CD4-positive, CD25-positive, alpha-beta regulatory T cell (primary cell): ENCODE data around the gene IRX4. TPM values are rescaled to one million over a fixed set of nuclear protein-coding genes. Genes with fewer than 3 reads are reported as not detected.
"Not testable (repeated sequence)": the region's sequence is repeated elsewhere in the genome, so short reads cannot be mapped to it uniquely, and the experiment has no call there.

Experiments used
- ATAC-seq, 2 donors: fragments of 150-1000 bp; cut with Tn5 transposase; one replicate each; pipeline ENCODE4 v1.10.0; 2021; ENCODE audit warnings: low read depth in 2 of 2, moderate number of reproducible peaks in 2 of 2, moderate library complexity in 1 of 2
- DNase-seq, 3 donors: peaks; one replicate each; pipeline versions ENCODE4 v3.0.0 to v3.0.0-alpha.2; 2012 to 2022; ENCODE audit warnings: mixed read lengths in 1 of 3
- H3K27ac ChIP-seq: one replicate; pipeline ENCODE4 v1.7.0; 2013; ENCODE audit warnings: mild to moderate bottlenecking, low read length; ENCODE audit not compliant: insufficient read depth, poor library complexity, severe bottlenecking
- H3K27me3 ChIP-seq: one replicate; pipeline ENCODE4 v1.7.0; 2013; ENCODE audit warnings: low read length; ENCODE audit not compliant: control insufficient read depth, insufficient read depth
- H3K36me3 ChIP-seq: one replicate; pipeline ENCODE4 v1.7.0; 2013; ENCODE audit warnings: mild to moderate bottlenecking, low read length, moderate library complexity; ENCODE audit not compliant: control insufficient read depth, insufficient read depth
- H3K4me1 ChIP-seq: 2 replicates; pipeline ENCODE4 v1.7.0; 2013; ENCODE audit warnings: mild to moderate bottlenecking, low read length; ENCODE audit not compliant: insufficient read depth, control insufficient read depth, poor library complexity, severe bottlenecking
- H3K4me3 ChIP-seq: one replicate; pipeline ENCODE4 v1.7.0; 2013; ENCODE audit warnings: low read depth, mild to moderate bottlenecking, low read length, moderate library complexity
- H3K9me3 ChIP-seq, 2 experiments: 1 replicate in 1 of 2; 2 replicates in 1 of 2; pipeline ENCODE4 v1.7.0; 2013; ENCODE audit warnings: low read length in 2 of 2, mild to moderate bottlenecking in 1 of 2, moderate library complexity in 1 of 2; ENCODE audit not compliant: control insufficient read depth in 2 of 2
- H3K27ac Mint-ChIP-seq, 3 donors: one replicate each; pipeline ENCODE4 v1.8.0; 2020 to 2022; ENCODE audit warnings: mild to moderate bottlenecking in 3 of 3, mixed read lengths in 3 of 3, moderate library complexity in 2 of 3
- H3K27me3 Mint-ChIP-seq: one replicate; pipeline ENCODE4 v1.8.0; 2022; ENCODE audit warnings: mild to moderate bottlenecking, mixed read lengths
- H3K36me3 Mint-ChIP-seq: one replicate; pipeline ENCODE4 v1.8.0; 2020; ENCODE audit warnings: mixed read lengths
- H3K4me1 Mint-ChIP-seq, 4 donors: one replicate each; pipeline ENCODE4 v1.8.0; 2020 to 2022; ENCODE audit warnings: mixed read lengths in 4 of 4, mild to moderate bottlenecking in 1 of 4
- H3K4me3 Mint-ChIP-seq, 4 donors: one replicate each; pipeline ENCODE4 v1.8.0; 2020 to 2022; ENCODE audit warnings: mild to moderate bottlenecking in 4 of 4, mixed read lengths in 4 of 4, moderate library complexity in 3 of 4
- H3K9me3 Mint-ChIP-seq, 7 donors: one replicate each; pipeline ENCODE4 v1.8.0; 2020 to 2022; ENCODE audit warnings: mixed read lengths in 7 of 7, mild to moderate bottlenecking in 3 of 7, moderate library complexity in 2 of 7
- polyA plus RNA-seq, 4 donors: library from polyadenylated mRNA; unstranded; fragments of 300-500 nt; fragmentation: Illumina TruSeq; gene quantifications; one replicate each; pipeline ENCODE4 v1.2.3, GENCODE V29; 2021
- total RNA-seq: library from RNA; stranded (reverse); gene quantifications from one replicate; pipeline ENCODE4 v1.2.3, GENCODE V29; 2022

The IRX4 gene
- total and polyA plus RNA-seq, 5 donors from 2014 or later, result not detected

GRCh38 chr5:1873243-1873959 lies 9.3 kb downstream of the IRX4 start:
- no peaks in the 10 kb centered on the region for H3K36me3 ChIP-seq
- peaks cover 0 to 2% (median 0%) of the 10 kb centered on the region in 7 donors for H3K9me3 Mint-ChIP-seq
- H3K27me3 ChIP-seq, result peaks cover 10% of the 10 kb centered on the region
- no peaks in the 10 kb centered on the region for H3K9me3 ChIP-seq
- H3K27me3 Mint-ChIP-seq, result peaks cover 46% of the 10 kb centered on the region
- no peak overlapping the region for H3K4me3 ChIP-seq
- H3K27ac Mint-ChIP-seq, result no peak overlapping the region
- no peak overlapping the region for H3K4me3 Mint-ChIP-seq
- no peaks in the 10 kb centered on the region for H3K36me3 Mint-ChIP-seq
- no peak overlapping the region for H3K27ac ChIP-seq
- H3K4me1 ChIP-seq, result no peaks in the 10 kb centered on the region
- DNase-seq, result no peak
- no peak for ATAC-seq
- peaks cover 0 to 10% (median 0%) of the 10 kb centered on the region in 4 donors for H3K4me1 Mint-ChIP-seq

GRCh38 chr5:1871441-1871840 lies 11.3 kb downstream of the IRX4 start:
- H3K9me3 ChIP-seq, result no peaks in the 10 kb centered on the region
- no peak overlapping the region for H3K27ac ChIP-seq
- Mint-ChIP-seq H3K36me3 (no peaks in the 10 kb centered on the region), H3K4me1 (peaks cover 0 to 7% (median 0%) of the 10 kb centered on the region in 4 donors), H3K9me3 (peaks cover 0 to 2% (median 0%) of the 10 kb centered on the region in 7 donors), H3K27me3 (peaks cover 46% of the 10 kb centered on the region), H3K4me3 (no peak overlapping the region), H3K27ac (no peak overlapping the region)
- H3K4me1 ChIP-seq, result no peaks in the 10 kb centered on the region
- no peak for DNase-seq
- ATAC-seq, result no peak
- H3K27me3 ChIP-seq, result peaks cover 4% of the 10 kb centered on the region
- H3K36me3 ChIP-seq, result no peaks in the 10 kb centered on the region
- no peak overlapping the region for H3K4me3 ChIP-seq

DNA sequence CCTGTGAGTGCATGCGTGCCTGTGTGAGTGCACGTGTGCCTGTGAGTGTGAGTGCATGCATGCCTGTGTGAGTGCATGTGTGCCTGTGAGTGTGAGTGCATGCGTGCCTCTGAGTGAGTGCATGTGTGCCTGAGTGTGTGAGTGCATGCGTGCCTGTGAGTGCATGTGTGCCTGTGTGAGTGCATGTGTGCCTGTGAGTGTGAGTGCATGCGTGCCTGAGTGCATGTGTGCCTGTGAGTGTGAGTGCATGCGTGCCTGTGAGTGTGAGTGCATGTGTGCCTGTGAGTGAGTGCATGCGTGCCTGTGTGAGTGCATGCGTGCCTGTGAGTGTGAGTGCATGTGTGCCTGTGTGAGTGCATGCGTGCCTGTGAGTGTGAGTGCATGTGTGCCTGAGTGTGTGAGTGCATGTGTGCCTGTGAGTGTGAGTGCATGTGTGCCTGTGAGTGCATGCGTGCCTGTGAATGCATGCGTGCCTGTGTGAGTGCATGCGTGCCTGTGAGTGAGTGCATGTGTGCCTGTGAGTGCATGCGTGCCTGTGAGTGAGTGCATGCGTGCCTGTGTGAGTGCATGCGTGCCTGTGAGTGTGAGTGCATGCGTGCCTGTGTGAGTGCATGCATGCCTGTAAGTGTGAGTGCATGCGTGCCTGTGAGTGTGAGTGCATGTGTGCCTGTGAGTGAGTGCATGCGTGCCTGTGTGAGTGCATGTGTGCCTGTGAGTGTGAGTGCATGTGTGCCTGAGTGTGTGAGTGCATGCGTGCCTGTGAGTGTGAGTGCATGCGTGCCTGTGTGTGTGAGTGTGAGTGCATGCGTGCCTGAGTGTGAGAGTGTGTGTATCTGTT lies 12.1 kb downstream of the IRX4 start:
- not testable (repeated sequence) for H3K9me3 Mint-ChIP-seq, H3K27ac ChIP-seq, ATAC-seq, H3K4me1 Mint-ChIP-seq, DNase-seq, H3K27ac Mint-ChIP-seq, H3K4me3 ChIP-seq, H3K36me3 Mint-ChIP-seq, H3K9me3 ChIP-seq, H3K4me1 ChIP-seq, H3K4me3 Mint-ChIP-seq, H3K27me3 ChIP-seq, H3K36me3 ChIP-seq
- peaks cover 41% of the 10 kb centered on the region for H3K27me3 Mint-ChIP-seq

GRCh38 chr5:1868886-1869475 lies 13.7 kb downstream of the IRX4 start:
- Histone ChIP-seq H3K36me3 (no peaks in the 10 kb centered on the region), H3K4me3 (no peak overlapping the region), H3K27me3 (peaks cover 4% of the 10 kb centered on the region), H3K27ac (no peak overlapping the region), H3K9me3 (no peaks in the 10 kb centered on the region), H3K4me1 (no peaks in the 10 kb centered on the region)
- peaks cover 33% of the 10 kb centered on the region for H3K27me3 Mint-ChIP-seq
- H3K4me3 Mint-ChIP-seq, result no peak overlapping the region
- no peaks in the 10 kb centered on the region for H3K9me3 Mint-ChIP-seq
- ATAC-seq, result no peak
- H3K27ac Mint-ChIP-seq, result no peak overlapping the region
- H3K36me3 Mint-ChIP-seq, result no peaks in the 10 kb centered on the region
- H3K4me1 Mint-ChIP-seq, result no peaks in the 10 kb centered on the region
- DNase-seq, result no peak

DNA sequence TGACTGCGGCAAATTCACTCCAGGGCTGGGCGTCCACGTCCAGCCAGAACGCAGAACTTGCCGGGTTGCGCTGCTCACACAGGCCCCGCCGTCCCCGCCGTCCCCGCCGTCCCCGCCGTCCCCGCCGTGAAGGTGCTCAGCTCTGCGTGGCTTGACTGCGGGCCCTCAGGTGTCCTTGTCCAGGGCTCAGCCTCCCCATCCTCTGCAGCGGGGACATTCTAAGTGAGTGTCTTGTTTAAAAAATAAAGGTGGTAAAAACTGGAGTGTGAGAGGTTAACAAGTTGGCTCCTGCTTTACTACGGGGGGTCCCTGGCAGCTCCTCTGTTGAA lies 14.9 kb downstream of the IRX4 start:
- peaks cover 0 to 1% (median 0%) of the 10 kb centered on the region in 7 donors for H3K9me3 Mint-ChIP-seq
- no peaks in the 10 kb centered on the region for H3K9me3 ChIP-seq
- ATAC-seq, result no peak
- H3K36me3 ChIP-seq, result no peaks in the 10 kb centered on the region
- H3K4me3 ChIP-seq, result no peak overlapping the region
- no peaks in the 10 kb centered on the region for H3K4me1 ChIP-seq
- peaks cover 29% of the 10 kb centered on the region for H3K27me3 Mint-ChIP-seq
- no peaks in the 10 kb centered on the region for H3K27me3 ChIP-seq
- no peak overlapping the region for H3K4me3 Mint-ChIP-seq
- H3K4me1 Mint-ChIP-seq, result no peaks in the 10 kb centered on the region
- H3K27ac Mint-ChIP-seq, result no peak overlapping the region
- H3K27ac ChIP-seq, result no peak overlapping the region
- no peaks in the 10 kb centered on the region for H3K36me3 Mint-ChIP-seq
- DNase-seq, result no peak

- Mint-ChIP-seq H3K4me1 (no peaks in the 10 kb centered on the region), H3K9me3 (peaks cover 0 to 1% (median 0%) of the 10 kb centered on the region in 7 donors), H3K4me3 (peak overlapping the region in 1 of 4 donors; percentile 75), H3K27me3 (peaks cover 28% of the 10 kb centered on the region), H3K27ac (no peak overlapping the region), H3K36me3 (no peaks in the 10 kb centered on the region)
- DNase-seq (no peak), ATAC-seq (no peak)
- Histone ChIP-seq H3K9me3 (no peaks in the 10 kb centered on the region), H3K4me1 (no peaks in the 10 kb centered on the region), H3K27me3 (no peaks in the 10 kb centered on the region), H3K27ac (no peak overlapping the region), H3K4me3 (no peak overlapping the region), H3K36me3 (no peaks in the 10 kb centered on the region)
These were observed 15.5 kb downstream of the IRX4 start for GRCh38 chr5:1867114-1867814.

DNA sequence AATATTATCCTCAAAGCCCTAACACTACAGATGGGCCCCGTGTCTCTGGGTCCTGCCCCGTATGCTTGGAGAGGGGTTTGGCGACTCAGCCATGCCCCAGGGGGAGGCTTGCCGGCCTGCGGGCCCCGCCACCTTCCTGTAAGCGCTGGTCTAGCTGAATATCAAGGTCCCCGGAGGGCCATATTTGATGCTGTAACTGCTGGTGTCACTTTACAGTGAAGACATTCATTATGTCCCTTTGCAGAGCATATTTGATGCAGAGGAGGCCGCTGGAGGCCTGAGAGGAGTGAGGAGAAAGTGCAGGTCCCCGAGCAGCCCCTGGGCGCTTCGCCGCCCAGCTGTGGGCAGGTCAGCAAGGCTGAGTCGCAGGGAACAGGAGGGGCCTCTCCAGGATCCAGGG lies 16.8 kb downstream of the IRX4 start:
- ATAC-seq (no peak), DNase-seq (no peak)
- Mint-ChIP-seq H3K4me1 (no peaks in the 10 kb centered on the region), H3K36me3 (no peaks in the 10 kb centered on the region), H3K27me3 (peaks cover 26% of the 10 kb centered on the region), H3K27ac (no peak overlapping the region), H3K9me3 (peaks cover 0 to 1% (median 0%) of the 10 kb centered on the region in 7 donors), H3K4me3 (no peak overlapping the region)
- Histone ChIP-seq H3K27me3 (no peaks in the 10 kb centered on the region), H3K36me3 (no peaks in the 10 kb centered on the region), H3K27ac (no peak overlapping the region), H3K4me1 (no peaks in the 10 kb centered on the region), H3K4me3 (no peak overlapping the region), H3K9me3 (no peaks in the 10 kb centered on the region)
